GM12874 (cell line): ENCODE results near the gene ZNF354B.

Source experiments
- TF ChIP-seq, protein P1 (sequence below): IDR thresholded peaks from 2 replicates; pipeline ENCODE4 v1.5.1; 2011; ENCODE audit warnings: low read depth, mild to moderate bottlenecking, control low read depth, low read length, moderate library complexity; ENCODE audit not compliant: insufficient read depth

The ZNF354B gene

DNA sequence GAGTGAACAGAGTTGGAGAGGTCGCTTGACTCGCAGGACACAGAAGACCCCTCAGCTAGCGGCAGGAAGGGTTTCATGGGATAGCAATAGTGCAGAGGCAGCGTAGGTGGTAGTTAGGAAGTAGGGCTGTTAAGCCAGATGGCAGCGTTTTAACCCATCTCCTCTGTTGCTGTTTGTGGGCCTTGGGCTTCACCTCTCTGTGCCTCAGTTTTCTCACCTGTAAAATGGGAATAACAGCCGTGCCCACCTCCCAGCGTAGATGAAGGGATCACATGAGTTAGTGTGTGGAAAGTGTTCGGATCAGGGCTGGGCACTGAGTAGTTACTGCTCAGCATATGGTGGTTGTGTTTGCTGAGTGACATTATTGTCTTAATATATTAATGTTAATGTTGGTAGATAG, 1.9 kb downstream of the ZNF354B start:
- TF ChIP-seq, protein P1, sequence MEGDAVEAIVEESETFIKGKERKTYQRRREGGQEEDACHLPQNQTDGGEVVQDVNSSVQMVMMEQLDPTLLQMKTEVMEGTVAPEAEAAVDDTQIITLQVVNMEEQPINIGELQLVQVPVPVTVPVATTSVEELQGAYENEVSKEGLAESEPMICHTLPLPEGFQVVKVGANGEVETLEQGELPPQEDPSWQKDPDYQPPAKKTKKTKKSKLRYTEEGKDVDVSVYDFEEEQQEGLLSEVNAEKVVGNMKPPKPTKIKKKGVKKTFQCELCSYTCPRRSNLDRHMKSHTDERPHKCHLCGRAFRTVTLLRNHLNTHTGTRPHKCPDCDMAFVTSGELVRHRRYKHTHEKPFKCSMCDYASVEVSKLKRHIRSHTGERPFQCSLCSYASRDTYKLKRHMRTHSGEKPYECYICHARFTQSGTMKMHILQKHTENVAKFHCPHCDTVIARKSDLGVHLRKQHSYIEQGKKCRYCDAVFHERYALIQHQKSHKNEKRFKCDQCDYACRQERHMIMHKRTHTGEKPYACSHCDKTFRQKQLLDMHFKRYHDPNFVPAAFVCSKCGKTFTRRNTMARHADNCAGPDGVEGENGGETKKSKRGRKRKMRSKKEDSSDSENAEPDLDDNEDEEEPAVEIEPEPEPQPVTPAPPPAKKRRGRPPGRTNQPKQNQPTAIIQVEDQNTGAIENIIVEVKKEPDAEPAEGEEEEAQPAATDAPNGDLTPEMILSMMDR: no peak

DNA sequence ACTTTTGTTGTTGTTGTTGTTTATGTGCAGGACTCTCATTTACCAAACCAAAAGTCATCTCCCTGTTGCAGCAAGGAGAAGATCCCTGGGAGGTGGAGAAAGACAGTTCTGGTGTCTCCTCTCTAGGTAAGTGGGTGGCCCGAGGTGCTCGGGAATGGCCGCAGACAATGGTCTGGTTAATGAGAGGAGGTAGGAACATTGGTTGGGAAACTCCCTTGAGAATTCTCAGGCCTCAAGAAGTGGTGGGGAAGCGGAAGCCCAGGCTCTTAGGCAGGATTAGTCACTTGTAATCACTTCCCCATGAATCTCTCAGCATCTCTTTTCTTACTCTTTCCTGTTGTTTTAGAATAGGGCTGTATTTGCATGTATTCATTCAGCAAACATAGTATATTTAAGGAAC, 7.2 kb downstream of the ZNF354B start:
- TF ChIP-seq, protein P1: no peak

DNA sequence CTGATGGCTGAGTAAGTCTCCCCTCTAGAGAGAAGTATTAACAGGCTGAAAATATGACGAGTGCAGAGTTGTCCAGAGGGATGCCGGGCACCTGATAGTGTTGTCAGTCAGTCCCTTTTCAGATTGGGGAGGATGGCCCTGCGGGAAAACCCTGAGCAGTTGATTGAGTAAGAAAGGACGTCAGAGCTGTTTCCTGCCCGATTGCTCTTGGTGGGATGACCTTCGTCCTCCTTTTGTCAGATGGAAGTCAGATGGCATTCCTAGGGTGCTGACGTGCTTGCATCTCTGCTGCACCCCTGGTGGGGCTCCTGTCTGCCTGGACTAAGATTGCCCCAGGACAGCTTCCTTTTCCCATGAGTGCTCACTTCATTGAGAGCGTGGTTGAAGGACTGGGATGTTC, 9.8 kb downstream of the ZNF354B start:
- TF ChIP-seq, protein P1: no peak

DNA sequence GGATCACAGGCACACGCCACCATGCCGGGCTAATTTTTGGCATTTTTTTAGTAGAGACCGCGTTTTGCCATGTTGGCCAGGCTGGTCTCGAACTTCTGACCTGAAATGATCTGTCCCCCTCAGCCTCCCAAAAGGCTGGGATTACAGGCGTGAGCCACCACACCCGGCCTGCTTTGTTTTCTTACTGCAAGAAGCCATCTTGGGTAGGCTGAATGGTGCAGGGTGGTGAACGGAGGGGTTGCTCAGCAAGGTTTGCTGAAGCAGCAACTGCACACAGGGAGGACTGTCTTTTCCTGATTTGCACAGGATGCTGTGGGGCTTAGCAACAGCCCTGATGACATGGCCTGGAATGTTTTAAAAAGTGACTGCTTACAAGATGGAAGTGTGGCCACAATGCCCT, 10.7 kb downstream of the ZNF354B start:
- TF ChIP-seq, protein P1: no peak

DNA sequence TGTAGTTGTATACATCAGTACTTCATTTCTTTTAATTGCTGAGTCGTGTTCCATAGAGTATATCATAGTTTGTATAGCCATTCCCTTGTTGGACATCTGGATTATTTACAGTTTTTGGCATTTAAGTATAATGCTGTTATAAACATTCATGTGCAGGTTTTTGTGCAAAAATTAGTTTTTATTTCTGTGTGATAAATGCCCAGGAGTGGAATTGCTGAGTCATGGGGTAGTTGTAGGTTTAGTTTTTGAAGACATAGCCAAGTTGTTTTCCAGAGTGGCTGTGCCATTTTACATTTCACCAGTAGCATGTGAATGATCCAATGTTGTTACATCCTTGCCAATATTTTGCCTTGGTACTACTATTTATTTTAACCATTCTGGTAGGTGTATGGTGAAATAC, 12.5 kb downstream of the ZNF354B start:
- TF ChIP-seq, protein P1: no peak

DNA sequence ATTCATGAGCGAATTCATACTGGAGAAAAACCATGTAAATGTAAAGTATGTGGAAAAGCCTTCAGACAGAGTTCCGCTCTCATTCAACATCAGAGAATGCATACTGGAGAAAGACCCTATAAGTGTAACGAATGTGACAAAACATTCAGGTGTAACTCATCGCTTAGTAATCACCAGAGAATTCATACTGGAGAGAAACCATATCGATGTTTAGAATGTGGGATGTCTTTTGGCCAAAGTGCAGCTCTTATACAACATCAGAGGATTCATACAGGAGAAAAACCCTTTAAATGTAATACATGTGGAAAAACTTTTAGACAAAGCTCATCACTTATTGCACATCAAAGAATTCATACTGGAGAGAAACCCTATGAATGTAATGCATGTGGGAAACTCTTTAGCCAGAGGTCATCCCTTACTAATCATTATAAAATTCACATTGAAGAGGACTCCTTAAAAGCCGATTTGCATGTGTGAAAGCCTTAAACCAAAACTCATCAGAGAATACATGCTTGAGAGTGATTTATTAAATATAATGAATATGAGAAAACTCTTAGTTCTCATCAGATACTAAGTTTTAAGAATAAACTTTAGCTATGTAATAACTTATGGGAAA, 24.2 kb downstream of the ZNF354B start:
- TF ChIP-seq, protein P1: no peak

DNA sequence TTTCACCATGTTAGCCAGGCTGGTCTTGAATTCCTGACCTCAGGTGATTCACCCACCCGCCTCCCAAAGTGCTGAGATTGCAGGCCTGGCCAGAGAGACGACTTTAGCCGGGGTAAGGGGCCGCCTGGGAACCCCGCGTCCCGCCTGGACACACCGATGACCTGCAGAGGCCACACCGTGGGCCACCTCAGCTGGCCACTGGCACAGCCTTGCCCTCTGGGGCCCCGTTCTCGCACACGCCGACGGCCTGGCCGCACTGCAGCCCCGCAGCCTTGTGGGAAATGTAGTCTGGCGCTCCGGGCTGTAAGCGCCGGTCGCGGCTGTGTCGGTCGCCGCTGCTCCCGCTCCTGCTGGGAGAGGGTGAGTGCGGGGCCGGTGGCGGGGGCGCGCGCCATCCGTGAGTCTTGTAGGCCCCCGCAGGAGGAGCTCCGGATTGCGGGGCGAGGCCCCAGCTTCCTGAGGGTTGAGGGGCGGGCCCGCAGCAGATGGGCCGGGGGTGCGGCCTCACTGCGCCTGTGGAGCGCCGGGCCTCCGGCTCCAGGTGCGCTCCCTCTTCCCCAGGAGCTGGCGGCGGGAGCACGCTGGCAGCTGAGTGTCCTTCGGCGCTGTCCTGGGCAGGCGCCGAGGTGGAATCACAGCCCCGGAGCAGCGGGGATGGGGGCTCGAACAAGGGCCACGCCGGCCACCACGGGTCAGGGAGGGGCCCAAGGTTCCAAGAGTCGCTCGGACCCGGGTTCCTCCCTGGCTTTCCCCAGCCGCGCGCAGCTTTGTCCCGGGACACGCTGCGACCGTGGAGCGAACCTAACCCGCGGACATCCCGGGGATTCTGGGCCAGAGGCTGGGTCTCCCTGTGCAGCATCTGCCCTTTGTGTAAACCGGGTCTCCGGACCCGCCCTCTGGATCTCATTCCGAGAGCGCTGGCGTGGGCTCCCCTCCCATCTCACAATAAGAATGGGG, 36.1 kb downstream of the ZNF354B start, which contains the start of gene ZFP2:
Gene ZFP2, plus strand, starts transcription at position 299 of the 957 bp plus-strand sequence. CDS start 35,401 bp downstream, outside the sequence.
- TF ChIP-seq, protein P1: no peak
